ENCODE measurements around the gene RTP5. TPM values are rescaled to one million over a fixed set of nuclear protein-coding genes. Genes with fewer than 3 reads are reported as not detected.
"Not testable (repeated sequence)": the region's sequence is repeated elsewhere in the genome, so short reads cannot be mapped to it uniquely, and the experiment has no call there.

Gene RTP5
- total RNA-seq, 2 donors from 2014 or later = not detected

DNA sequence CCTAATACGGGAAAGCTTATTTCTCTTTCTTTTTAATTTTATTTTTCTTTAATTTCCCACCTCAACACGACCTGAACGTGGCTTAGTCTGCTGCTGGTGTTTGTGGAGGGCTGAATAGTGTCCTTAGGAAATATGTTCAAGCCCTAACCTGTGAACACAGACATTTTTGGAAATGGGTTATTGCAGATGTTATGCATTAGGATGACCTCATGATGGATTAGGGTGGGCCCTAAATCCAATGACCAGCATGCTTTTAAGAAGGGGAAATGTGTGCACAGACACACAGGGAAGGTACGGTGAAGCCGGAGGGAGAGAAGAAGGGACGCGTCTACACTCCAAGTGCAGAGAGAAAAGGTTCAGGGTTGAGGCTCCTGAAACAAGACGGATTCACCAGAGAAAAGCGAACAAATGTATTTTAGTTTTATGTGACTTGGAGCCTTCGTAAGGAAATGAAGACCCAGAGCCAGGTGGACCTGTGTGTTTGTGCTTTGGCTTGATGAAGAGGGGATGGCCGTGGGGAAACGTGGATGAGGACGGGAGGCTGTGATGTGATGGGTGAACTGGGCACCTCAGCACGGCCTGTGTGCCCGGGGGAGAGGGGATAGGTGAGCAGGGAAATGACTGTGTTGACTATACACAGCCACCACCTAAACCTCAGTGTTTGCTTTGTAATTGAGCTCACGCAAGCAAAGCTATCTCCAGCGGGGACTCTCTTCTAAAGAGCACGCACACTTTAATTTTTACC lies 37.5 kb downstream of the RTP5 start:
- peaks cover 91% of the 10 kb centered on the region for H3K4me1 ChIP-seq
- peak in 1 of 4 donors; percentile 20 for DNase-seq
- TF ChIP-seq POLR2A (IDR thresholded peaks at IDR 0.05) = peak in 1 of 3 donors; percentile 26
- TF ChIP-seq, protein P1, sequence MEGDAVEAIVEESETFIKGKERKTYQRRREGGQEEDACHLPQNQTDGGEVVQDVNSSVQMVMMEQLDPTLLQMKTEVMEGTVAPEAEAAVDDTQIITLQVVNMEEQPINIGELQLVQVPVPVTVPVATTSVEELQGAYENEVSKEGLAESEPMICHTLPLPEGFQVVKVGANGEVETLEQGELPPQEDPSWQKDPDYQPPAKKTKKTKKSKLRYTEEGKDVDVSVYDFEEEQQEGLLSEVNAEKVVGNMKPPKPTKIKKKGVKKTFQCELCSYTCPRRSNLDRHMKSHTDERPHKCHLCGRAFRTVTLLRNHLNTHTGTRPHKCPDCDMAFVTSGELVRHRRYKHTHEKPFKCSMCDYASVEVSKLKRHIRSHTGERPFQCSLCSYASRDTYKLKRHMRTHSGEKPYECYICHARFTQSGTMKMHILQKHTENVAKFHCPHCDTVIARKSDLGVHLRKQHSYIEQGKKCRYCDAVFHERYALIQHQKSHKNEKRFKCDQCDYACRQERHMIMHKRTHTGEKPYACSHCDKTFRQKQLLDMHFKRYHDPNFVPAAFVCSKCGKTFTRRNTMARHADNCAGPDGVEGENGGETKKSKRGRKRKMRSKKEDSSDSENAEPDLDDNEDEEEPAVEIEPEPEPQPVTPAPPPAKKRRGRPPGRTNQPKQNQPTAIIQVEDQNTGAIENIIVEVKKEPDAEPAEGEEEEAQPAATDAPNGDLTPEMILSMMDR (IDR thresholded peaks at IDR 0.05) = no peak
- no peaks in the 10 kb centered on the region for H3K36me3 ChIP-seq (replicated peaks in 1 of 2; ENCODE audit: insufficient read depth in 1 of 2, low read depth in 2 of 2)
- intact Hi-C loops (cut with DNase I) = no loop called here
- no peak for ATAC-seq
- no peak overlapping the region for H3K4me3 ChIP-seq
- H3K27me3 ChIP-seq = no peaks in the 10 kb centered on the region
- 36 to 42% methylated on average over 18 of the region's 18 CpGs for WGBS, 2 donors
- no peaks in the 10 kb centered on the region for H3K9me3 ChIP-seq
- H3K27ac ChIP-seq = peak overlapping the region; percentile 86 to 93 (median 88)

DNA sequence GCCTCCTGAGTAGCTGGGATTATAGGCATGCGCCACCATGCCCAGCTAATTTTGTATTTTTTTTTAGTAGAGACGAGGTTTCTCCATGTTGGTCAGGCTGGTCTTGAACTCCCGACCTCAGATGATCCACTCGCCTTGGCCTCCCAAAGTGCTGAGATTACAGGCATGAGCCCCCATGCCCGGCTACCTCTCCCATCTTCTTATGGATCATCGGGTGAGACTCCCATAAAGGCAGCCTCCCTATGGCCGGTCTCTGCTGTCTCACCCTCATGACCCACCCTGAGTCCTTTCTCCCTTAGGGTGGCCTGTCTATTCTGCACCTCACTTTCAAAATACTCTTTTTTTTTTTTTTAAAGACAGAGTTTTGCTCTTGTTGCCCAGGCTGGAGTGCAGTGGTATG lies 38.3 kb downstream of the RTP5 start:
- ATAC-seq; H3K27me3 ChIP-seq; H3K9me3 ChIP-seq; DNase-seq; intact Hi-C loops (cut with DNase I); H3K4me3 ChIP-seq; H3K36me3 ChIP-seq (replicated peaks in 1 of 2; ENCODE audit: insufficient read depth in 1 of 2, low read depth in 2 of 2): not testable (repeated sequence)
- Histone ChIP-seq H3K27ac (peak overlapping the region; percentile 86 to 93 (median 88)), H3K4me1 (peaks cover 94% of the 10 kb centered on the region)
- WGBS, 2 donors = 74 to 93% methylated on average over 7 of the region's 7 CpGs

DNA sequence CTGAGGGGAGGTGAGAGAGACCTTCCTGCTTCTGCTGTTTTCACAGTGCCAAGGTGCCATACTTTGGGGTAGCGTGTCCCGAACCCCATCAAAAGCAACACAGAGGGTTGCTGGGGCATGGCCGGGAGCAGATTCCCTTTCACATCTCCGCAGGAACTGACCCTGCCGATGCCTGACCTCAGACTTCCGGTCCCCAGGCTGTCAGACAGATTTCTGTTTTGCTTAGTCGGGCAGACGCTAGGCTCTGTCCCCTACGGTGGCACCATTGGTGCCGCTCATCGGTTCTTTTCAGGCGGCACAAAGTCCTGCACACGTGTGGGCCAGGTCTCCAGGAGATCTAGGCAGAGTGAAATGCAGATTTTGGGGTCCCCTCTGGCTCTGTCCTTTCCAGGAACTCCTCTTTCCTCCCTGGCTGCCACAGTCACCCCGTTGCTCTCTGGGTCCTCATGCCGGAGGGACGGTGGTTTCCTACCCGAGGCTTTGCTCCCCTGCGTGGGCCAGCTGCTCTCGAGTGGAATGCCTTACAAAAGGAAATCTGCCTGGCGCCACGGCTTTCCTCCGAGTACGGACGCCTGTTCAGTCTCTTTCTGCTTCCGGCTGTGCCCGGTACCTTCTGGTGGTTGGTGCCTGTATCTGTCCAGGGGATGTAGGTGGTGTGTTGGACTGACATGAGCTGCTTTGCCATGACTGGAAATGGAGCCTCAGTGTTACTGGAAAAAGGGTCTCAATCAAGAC lies 39.3 kb downstream of the RTP5 start:
- no peaks in the 10 kb centered on the region for H3K27me3 ChIP-seq
- H3K9me3 ChIP-seq = no peaks in the 10 kb centered on the region
- TF ChIP-seq, protein P1 (IDR thresholded peaks at IDR 0.05) = no peak
- TF ChIP-seq POLR2A (IDR thresholded peaks at IDR 0.05) = no peak
- no peak overlapping the region for H3K4me3 ChIP-seq
- DNase-seq (peak in 1 of 4 donors; percentile 14), ATAC-seq (no peak)
- peak overlapping the region in 3 of 4 donors; percentile 87 to 93 (median 90) for H3K27ac ChIP-seq
- intact Hi-C loops (cut with DNase I) = no loop called here
- WGBS, 2 donors = 77 to 85% methylated on average over 25 to 26 of the region's 26 CpGs
- H3K4me1 ChIP-seq = peaks cover 86% of the 10 kb centered on the region
- H3K36me3 ChIP-seq (replicated peaks in 1 of 2; ENCODE audit: insufficient read depth in 1 of 2, low read depth in 2 of 2) = no peaks in the 10 kb centered on the region

- H3K36me3 ChIP-seq (replicated peaks in 1 of 2; ENCODE audit: insufficient read depth in 1 of 2, low read depth in 2 of 2) = no peaks in the 10 kb centered on the region
- H3K27me3 ChIP-seq = no peaks in the 10 kb centered on the region
- intact Hi-C loops (cut with DNase I) = no loop called here
- TF ChIP-seq, protein P1 (IDR thresholded peaks at IDR 0.05) = no peak
- no peak for TF ChIP-seq POLR2A (IDR thresholded peaks at IDR 0.05)
- H3K4me1 ChIP-seq = peaks cover 77% of the 10 kb centered on the region
- H3K9me3 ChIP-seq = no peaks in the 10 kb centered on the region
- peak overlapping the region in 3 of 4 donors; percentile 87 to 93 (median 90) for H3K27ac ChIP-seq
- 59 to 60% methylated on average over 7 to 12 of the region's 12 CpGs for WGBS, 2 donors
- H3K4me3 ChIP-seq = no peak overlapping the region
- no peak for DNase-seq
- ATAC-seq = no peak
These were observed 40.2 kb downstream of the RTP5 start for GRCh38 chr2:241909769-241910168.

All from body of pancreas (tissue), 4 donors.